Stimulated activated CD8-positive, alpha-beta memory T cell treated with anti-CD3 and anti-CD28 coated beads, Interleukin-15, amount 100 ng/mL, for 24 hours (primary cell): Measurements from ENCODE around the gene TNFRSF8.

Source experiments
- DNase-seq: peaks from one replicate; pipeline ENCODE4 v3.0.0-alpha.2; 2020; ENCODE audit warnings: low read depth

Gene TNFRSF8

GRCh38 chr1:12121212-12122003 is 58.3 kb downstream of the TNFRSF8 start:
- no peak for DNase-seq

- no peak for DNase-seq
These were observed 60.1 kb downstream of the TNFRSF8 start for GRCh38 chr1:12123172-12123571.

- DNase-seq = peak; percentile 67
These were observed 61.8 kb downstream of the TNFRSF8 start for GRCh38 chr1:12124693-12125421.

- DNase-seq = no peak
These were observed 62.6 kb downstream of the TNFRSF8 start for GRCh38 chr1:12125422-12126355.

GRCh38 chr1:12126781-12127180 is 63.7 kb downstream of the TNFRSF8 start:
- DNase-seq = no peak

- no peak for DNase-seq
These were observed 64.2 kb downstream of the TNFRSF8 start for GRCh38 chr1:12127206-12127810.

- no peak for DNase-seq
These were observed 65.0 kb downstream of the TNFRSF8 start for GRCh38 chr1:12128120-12128519.

GRCh38 chr1:12129624-12130023 is 66.5 kb downstream of the TNFRSF8 start:
- no peak for DNase-seq

GRCh38 chr1:12130466-12131130 is 67.5 kb downstream of the TNFRSF8 start:
- no peak for DNase-seq

GRCh38 chr1:12132078-12132477 is 69.0 kb downstream of the TNFRSF8 start:
- DNase-seq = no peak

- no peak for DNase-seq
These were observed 71.6 kb downstream of the TNFRSF8 start for GRCh38 chr1:12134716-12135115.

- DNase-seq = no peak
These were observed 72.5 kb downstream of the TNFRSF8 start for GRCh38 chr1:12135612-12136011.

GRCh38 chr1:12136916-12137610 is 74.0 kb downstream of the TNFRSF8 start:
- DNase-seq = no peak

GRCh38 chr1:12138196-12139168 is 75.4 kb downstream of the TNFRSF8 start:
- DNase-seq = no peak

GRCh38 chr1:12140016-12140415 is 76.9 kb downstream of the TNFRSF8 start:
- no peak for DNase-seq

- DNase-seq = no peak
These were observed 77.5 kb downstream of the TNFRSF8 start for GRCh38 chr1:12140515-12141162.

- DNase-seq = no peak
These were observed 78.2 kb downstream of the TNFRSF8 start for GRCh38 chr1:12141163-12141850.

GRCh38 chr1:12142141-12142823 is 79.2 kb downstream of the TNFRSF8 start:
- no peak for DNase-seq
